A673 (cell line): ENCODE measurements around the gene SLC24A4. TPM values are rescaled to one million over a fixed set of nuclear protein-coding genes. Genes with fewer than 3 reads are reported as not detected.

Experiments used
- BruUV-seq: library from RNA; stranded (reverse); fragments of 400-500 nt; replicated peaks from 2 replicates; lab custom pipeline; 2021; lab: Mats Ljungman, UMichigan
- CTCF ChIA-PET: fragments of 300-600 bp; sonication (Branson Sonifier 250); formaldehyde crosslinking; loops from one replicate; lab custom pipeline; 2022; ENCODE audit warnings: antibody characterized with exemption; lab: Charles Lee
- POLR2A ChIA-PET: fragments of 300-600 bp; sonication (Branson Sonifier 250); formaldehyde crosslinking; loops from one replicate; lab custom pipeline; 2022; ENCODE audit warnings: antibody characterized with exemption; ENCODE audit not compliant: low non-redundant PET; lab: Charles Lee
- DNase-seq: peaks from one replicate; pipeline ENCODE4 v3.0.0-alpha.2; 2015; ENCODE audit warnings: low spot score
- H3K27ac ChIP-seq: fragments of 200-600 bp; sonication (generic); 2 replicates; pipeline ENCODE4 v1.5.1; 2016; ENCODE audit warnings: mixed run types, low read depth, mild to moderate bottlenecking, mixed read lengths, antibody characterized with exemption, low read length; ENCODE audit not compliant: poor library complexity, severe bottlenecking
- H3K27me3 ChIP-seq: fragments of 200-600 bp; sonication (generic); replicated peaks from 2 replicates; pipeline ENCODE4 v1.6.1; 2017; ENCODE audit warnings: mixed run types, low read depth, mild to moderate bottlenecking, mixed read lengths, antibody characterized with exemption, low read length; ENCODE audit not compliant: insufficient read depth, poor library complexity
- H3K36me3 ChIP-seq: fragments of 200-600 bp; sonication (generic); 2 replicates; pipeline ENCODE4 v1.6.1; 2016; ENCODE audit warnings: mixed run types, mild to moderate bottlenecking, mixed read lengths, antibody characterized with exemption, low read length; ENCODE audit not compliant: insufficient read depth, poor library complexity, severe bottlenecking
- H3K4me1 ChIP-seq: fragments of 200-600 bp; sonication (generic); 2 replicates; pipeline ENCODE4 v1.6.1; 2017; ENCODE audit warnings: mixed run types, mild to moderate bottlenecking, mixed read lengths, antibody characterized with exemption, low read length; ENCODE audit not compliant: insufficient read depth, poor library complexity, severe bottlenecking
- H3K4me3 ChIP-seq: fragments of 200-600 bp; sonication (generic); 2 replicates; pipeline ENCODE4 v1.5.1; 2016; ENCODE audit warnings: low read depth, mixed run types, mild to moderate bottlenecking, mixed read lengths, low read length; ENCODE audit not compliant: poor library complexity, severe bottlenecking
- H3K9me3 ChIP-seq: fragments of 200-600 bp; sonication (generic); 2 replicates; pipeline ENCODE4 v1.6.1; 2016; ENCODE audit warnings: mixed run types, low read depth, mild to moderate bottlenecking, mixed read lengths, antibody characterized with exemption, low read length; ENCODE audit not compliant: poor library complexity, severe bottlenecking
- CTCF ChIP-seq: fragments of 300-800, 200-600 bp; sonication (generic); conservative IDR thresholded peaks from 2 replicates; pipeline ENCODE4 v1.5.1; 2017; ENCODE audit warnings: low read depth, mild to moderate bottlenecking, antibody characterized with exemption, low read length, moderate library complexity, mixed read lengths
- EZH2 ChIP-seq: fragments of 200-600 bp; sonication (generic); IDR thresholded peaks from 2 replicates; pipeline ENCODE4 v1.6.1; 2017; ENCODE audit warnings: borderline replicate concordance, low read depth, mild to moderate bottlenecking, mixed read lengths, antibody characterized with exemption, low read length; ENCODE audit not compliant: poor library complexity, severe bottlenecking
- intact Hi-C: fragments of 100-400 bp; cut with micrococcal nuclease; formaldehyde crosslinking; loops from one replicate; pipeline ENCODE4 v1.10.0; 2022; ENCODE audit not compliant: unreplicated experiment
- total RNA-seq: library from RNA; stranded (reverse); gene quantifications from 2 replicates; pipeline ENCODE4 v1.2.3, GENCODE V29; 2021

SLC24A4 gene
- total RNA-seq, 1 experiment from 2014 or later, result 0.15 TPM

GRCh38 chr14:92431199-92431725 is 108.3 kb downstream of the SLC24A4 start:
- Histone ChIP-seq H3K4me1 (no peaks in the 10 kb centered on the region), H3K9me3 (no peaks in the 10 kb centered on the region), H3K27me3 (no peaks in the 10 kb centered on the region), H3K27ac (no peak overlapping the region), H3K4me3 (no peak overlapping the region), H3K36me3 (no peaks in the 10 kb centered on the region)
- POLR2A ChIA-PET, result no interaction called here
- CTCF ChIA-PET, result no interaction called here
- no peak for TF ChIP-seq CTCF
- no peak for TF ChIP-seq EZH2
- no TSS peak for BruUV-seq
- DNase-seq, result no peak
- intact Hi-C loops, result no loop called here

- H3K27ac ChIP-seq, result no peak overlapping the region
- ChIA-PET CTCF (no interaction called here), POLR2A (no interaction called here)
- intact Hi-C loops, result no loop called here
- H3K36me3 ChIP-seq, result no peaks in the 10 kb centered on the region
- DNase-seq, result no peak
- TF ChIP-seq EZH2 (no peak), CTCF (no peak)
- H3K4me1 ChIP-seq, result no peaks in the 10 kb centered on the region
- BruUV-seq, result no TSS peak
- no peaks in the 10 kb centered on the region for H3K27me3 ChIP-seq
- H3K9me3 ChIP-seq, result no peaks in the 10 kb centered on the region
- H3K4me3 ChIP-seq, result no peak overlapping the region
Observed at GRCh38 chr14:92433407-92433806, 110.4 kb downstream of the SLC24A4 start.

- Histone ChIP-seq H3K36me3 (no peaks in the 10 kb centered on the region), H3K9me3 (no peaks in the 10 kb centered on the region), H3K4me1 (no peaks in the 10 kb centered on the region), H3K4me3 (no peak overlapping the region), H3K27me3 (no peaks in the 10 kb centered on the region), H3K27ac (no peak overlapping the region)
- no peak for DNase-seq
- intact Hi-C loops, result no loop called here
- no TSS peak for BruUV-seq
- CTCF ChIA-PET, result no interaction called here
- TF ChIP-seq CTCF, result no peak
- no peak for TF ChIP-seq EZH2
- POLR2A ChIA-PET, result no interaction called here
Observed at GRCh38 chr14:92435154-92435553, 112.2 kb downstream of the SLC24A4 start.
